Posterior cingulate gyrus (tissue), 11 donors: ENCODE measurements around the gene ITGAD.

Source experiments
- DNase-seq, 10 donors: peaks; one replicate each; pipeline versions ENCODE4 v3.0.0 to v3.0.0-alpha.2; 2020 to 2021; ENCODE audit warnings: mixed read lengths in 3 of 10
- intact Hi-C: fragments of 100-400 bp; cut with DNase I; formaldehyde crosslinking; loops from one replicate; pipeline ENCODE4 v1.15.1; 2023

The ITGAD gene

DNA sequence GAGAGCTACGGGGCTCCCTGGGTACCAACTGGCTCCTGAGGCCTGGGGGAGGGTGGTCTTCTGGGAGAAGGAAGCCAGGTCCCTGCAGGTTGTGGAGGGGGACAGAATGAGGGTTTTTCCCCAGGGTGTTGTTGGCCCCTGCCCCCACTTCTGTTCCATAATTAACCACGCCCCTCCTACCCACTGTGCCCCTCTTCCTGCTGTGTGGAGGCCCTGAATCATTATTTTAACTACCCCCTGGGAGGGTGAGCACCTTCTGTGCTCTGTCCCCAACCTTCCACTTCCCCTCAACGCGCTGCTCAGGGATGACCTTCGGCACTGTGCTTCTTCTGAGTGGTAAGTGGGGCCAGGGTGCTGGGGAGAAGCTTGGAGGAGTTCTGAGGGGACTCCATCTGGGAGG lies at the start of gene ITGAD:
ITGAD (plus strand) TSS at position 280 of the 400 bp plus-strand sequence; CDS start at position 306, 26 bp downstream.
- DNase-seq: peak in 2 of 10 donors; percentile 29 to 40

DNA sequence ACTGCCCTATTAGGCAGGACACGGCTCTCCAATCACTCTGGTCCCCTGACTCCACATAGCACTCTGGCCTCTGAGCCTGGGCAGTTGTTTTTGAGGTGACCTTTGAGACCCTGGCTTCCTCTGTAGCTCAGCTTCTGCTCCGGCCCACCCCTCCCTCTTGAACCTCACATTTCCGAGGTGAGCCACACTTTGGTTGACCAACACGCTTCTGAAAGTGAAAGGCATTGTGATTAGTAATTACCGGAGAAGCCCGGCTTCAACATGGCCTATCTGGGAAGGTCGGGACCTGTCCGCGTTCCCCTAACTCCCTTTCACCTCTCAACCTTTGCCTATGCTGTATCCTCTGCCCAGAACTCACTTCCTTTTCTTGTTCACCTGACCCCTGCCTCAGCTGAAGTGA lies 48.4 kb upstream of the ITGAD start:
- peak in 1 of 10 donors; percentile 50 for DNase-seq
- intact Hi-C loops: no loop called here

More for the DNA sequence above, at the start of gene ITGAD:
- intact Hi-C loops: no loop called here

DNA sequence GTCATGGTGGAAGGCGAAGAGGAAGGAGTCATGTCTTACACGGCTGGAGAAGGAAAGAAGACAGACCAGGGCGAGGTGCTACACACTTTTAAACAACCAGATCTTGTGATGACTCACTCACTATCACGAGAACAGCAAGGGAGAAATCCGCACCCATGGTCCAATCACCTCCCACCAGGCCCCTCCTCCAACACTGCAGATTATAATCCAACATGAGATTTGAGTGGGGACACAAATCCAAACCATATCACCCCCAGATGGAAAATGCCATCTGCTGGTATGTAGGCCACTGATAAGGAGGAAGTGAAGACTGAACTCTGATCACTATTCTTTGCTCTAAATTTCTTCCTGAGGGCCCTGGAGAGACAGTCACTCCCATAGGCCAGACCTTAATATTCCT lies 45.7 kb upstream of the ITGAD start:
- peak in 1 of 10 donors; percentile 14 for DNase-seq
- intact Hi-C loops: no loop called here

DNA sequence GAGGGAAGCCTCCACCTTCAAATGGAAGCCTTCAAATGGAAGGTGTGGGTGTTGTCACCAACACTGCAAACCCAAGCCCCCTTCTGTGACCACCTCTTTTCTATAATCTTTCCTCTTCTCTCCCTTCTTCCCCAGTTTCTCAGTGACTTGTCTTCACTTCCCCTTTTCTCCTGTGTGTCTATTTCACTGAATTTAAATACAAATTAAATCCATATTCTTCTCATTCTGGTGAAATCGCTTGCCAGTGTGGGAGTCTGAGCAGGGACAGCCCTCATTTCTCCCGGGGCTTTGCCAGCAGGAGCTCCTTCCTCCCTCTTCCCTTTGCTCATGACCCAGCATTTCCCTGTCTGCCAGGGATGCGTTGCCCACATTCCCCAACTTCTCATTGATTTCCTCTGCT lies 44.6 kb upstream of the ITGAD start:
- intact Hi-C loops: no loop called here
- no peak for DNase-seq

DNA sequence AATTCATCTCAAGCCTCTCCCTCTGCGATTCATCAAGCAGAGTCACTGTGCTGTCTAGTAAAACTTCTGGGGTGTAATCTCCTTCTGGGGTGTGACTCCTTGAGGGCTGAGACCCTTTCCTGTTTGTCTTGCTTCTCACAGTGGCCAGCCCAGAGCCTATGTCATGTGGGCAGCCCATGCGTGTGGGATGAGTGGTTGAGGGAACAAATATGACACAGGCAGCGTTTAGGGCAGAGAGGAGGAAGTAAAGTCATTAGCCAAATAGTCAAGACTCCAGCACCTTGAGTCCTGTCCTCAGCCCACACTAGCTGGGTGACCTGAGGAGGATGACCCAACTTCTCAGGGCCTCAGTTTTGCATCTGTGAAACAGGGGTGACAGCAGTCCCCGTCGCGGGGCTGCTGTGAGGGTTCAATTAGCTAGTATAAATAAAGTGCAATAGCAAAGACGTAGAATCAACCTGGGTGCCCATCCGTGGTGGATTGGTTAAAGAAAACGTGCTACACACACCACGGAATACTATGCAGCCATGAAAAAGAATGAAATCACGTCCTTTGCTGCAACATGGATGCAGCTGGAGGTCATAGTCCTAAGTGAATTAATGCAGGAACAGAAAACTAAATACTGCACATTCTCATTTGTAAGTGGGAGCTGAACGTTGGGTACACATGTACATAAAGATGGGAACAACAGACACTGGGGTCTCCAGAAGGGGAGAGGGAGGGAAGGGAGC lies 42.7 kb upstream of the ITGAD start:
- intact Hi-C loops: no loop called here
- DNase-seq: peak in 1 of 10 donors; percentile 73

DNA sequence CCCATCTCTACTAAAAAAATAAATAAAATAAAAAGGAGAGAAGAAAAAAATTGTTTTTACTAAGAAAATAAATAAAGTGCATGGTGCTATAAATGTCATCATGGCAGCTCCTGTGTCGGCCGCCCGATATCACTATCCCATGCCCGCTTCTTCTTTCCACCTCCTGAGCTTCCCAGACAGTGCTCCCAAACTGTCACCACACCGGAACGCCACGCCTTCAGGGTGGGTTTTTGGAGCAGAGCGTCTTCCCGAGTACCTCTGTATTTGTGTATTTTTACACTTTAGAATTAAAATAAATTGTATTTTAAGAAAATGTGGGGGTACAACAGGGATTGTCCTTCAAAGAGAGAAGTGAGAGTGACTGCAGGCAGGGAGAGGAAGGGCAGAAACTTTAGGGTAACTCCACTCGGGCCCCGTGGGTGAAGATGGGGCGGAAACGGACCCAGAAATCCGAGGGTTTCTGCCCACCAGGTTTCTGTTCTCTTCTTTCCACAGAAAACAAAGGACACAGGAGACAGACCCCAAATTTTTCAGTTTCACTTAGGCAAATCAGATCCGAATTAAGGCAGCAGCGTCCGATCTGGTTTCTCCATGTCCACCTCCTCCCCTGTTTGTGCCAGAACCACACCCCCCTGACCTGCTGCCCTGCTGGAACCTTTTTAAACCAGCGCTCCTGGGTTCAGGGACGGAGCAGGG lies 41.7 kb upstream of the ITGAD start:
- intact Hi-C loops: no loop called here
- DNase-seq: peak in 1 of 10 donors; percentile 65

DNA sequence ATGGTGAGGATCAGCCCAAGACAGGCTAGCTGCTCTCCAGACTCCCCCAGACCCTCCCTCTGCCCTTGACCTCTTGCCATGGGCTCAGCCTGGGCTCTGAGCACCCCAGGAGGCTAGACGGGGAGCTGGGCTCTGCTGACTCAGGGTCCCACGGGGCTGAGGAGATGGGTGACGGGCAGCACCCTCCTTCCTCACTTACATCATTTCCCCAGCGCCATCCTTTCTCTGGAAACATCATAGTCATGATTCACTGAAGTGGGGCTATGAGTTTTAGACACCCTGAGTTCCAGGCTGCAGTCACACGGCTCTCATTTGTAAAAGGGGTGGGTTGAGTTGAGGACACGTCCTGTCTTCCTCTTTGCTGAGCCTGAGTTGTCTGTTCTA lies 41.2 kb upstream of the ITGAD start:
- DNase-seq: peak in 1 of 10 donors; percentile 64
- intact Hi-C loops: no loop called here

DNA sequence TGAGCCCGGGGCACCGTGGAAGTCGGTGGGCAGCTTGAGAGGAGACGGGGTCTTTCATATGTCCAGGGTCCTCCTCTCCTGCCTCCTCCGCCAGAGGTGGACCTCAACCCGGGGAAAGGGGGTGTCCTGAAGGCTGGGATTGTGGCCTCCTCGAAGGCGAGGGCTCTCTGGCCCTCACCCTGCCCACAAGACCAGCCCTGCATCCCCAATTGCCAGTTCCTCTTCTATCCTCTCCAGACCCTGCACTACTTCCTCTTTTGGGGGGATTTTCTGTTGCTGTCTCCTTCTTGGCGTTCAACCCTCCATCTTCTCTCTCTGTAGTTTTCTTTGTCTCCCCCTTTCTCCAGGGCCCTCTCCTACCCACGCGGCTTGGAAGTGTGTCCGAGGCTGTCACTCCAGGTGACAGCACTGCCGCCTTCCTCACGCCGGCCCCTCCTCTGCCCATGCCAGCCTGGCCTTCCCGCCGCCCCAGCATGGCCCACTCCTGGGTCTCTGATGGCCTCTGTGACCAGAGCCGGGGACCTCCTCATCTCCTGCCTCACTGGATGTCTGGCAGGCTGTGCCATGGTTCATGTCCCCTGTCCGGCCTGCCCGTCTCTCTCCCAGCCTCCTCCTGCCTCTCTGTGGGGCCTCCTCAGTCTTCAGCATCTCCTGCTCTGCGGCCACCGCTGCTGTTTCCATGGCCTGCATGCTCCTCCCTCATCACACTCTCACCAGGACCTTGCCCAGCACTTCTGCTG lies 40.6 kb upstream of the ITGAD start:
- intact Hi-C loops: no loop called here
- peak in 1 of 10 donors; percentile 67 for DNase-seq

DNA sequence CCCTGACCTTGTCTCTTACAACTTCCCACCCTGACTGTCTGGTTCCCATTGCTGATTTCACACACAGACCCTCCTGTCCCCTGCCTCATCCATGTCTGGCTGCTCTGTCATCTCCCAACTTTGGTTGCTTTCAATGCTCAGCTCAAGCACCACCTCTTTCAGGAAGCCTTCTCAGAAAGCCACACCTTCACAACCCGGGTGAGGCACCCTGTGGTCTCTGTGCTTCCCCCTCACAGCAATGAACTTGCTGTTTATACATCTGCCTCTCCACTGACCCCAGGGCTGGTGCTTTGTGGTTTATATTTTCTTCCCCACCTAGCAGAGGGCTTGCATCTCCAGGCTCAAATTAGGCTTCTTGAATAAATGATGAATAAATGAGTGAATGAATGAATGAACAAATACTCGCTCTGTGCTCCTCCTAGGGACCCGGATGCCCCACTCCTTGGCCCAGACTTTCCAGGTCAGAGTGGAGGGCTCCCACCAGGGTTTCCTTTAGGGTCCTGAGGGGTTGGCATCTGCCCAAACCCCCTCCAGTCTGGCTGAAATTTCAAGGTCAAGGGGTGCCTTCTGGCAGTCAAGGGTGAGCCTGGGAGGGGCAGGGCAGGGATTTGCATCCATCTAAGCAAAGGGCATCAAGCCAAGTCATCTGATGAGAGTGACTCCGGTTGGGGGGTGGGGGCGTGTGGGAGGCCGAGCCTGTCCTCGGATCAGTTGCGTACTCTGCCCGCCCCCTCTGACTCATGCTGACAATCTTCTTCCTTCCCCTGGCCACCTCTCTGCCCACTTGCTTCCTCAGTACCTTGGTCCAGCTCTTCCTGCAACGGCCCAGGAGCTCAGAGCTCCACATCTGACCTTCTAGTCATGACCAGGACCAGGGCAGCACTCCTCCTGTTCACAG lies 38.5 kb upstream of the ITGAD start, which contains the start of gene ITGAX:
ITGAX (plus strand) TSS at position 783 of the 898 bp plus-strand sequence; CDS start at position 862, 79 bp downstream.
- DNase-seq: peak in 3 of 10 donors; percentile 37 to 85 (median 40)
- intact Hi-C loops: no loop called here

DNA sequence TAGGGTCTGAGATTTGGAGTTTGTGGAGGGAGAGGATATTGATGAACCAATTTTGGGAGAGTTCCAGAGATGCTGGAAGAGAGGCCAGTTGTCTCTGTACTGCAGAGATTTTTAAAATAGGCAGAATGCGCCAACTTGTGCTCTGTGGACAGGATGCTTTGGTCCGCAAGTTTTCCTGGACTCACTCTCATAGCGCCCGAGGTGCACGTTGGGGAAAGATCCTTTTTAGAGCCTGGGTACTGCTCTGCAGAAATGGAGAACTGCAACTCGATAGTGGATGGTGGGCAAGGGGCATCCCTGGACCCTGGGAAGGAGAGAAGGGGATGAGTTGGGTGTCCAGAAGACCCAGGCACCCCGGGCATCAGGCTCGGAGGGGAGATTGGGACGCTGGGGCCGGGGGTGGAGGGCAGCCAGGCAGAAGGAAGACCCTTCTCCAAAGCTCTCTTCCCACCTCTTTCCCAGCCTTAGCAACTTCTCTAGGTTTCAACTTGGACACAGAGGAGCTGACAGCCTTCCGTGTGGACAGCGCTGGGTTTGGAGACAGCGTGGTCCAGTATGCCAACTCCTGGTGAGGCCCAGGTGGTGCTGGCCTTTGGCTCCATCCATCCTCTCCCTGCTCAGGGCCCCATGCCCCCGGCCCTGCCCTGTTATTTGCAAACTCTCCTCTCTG lies 37.6 kb upstream of the ITGAD start:
- intact Hi-C loops: no loop called here
- DNase-seq: peak in 1 of 10 donors; percentile 29

DNA sequence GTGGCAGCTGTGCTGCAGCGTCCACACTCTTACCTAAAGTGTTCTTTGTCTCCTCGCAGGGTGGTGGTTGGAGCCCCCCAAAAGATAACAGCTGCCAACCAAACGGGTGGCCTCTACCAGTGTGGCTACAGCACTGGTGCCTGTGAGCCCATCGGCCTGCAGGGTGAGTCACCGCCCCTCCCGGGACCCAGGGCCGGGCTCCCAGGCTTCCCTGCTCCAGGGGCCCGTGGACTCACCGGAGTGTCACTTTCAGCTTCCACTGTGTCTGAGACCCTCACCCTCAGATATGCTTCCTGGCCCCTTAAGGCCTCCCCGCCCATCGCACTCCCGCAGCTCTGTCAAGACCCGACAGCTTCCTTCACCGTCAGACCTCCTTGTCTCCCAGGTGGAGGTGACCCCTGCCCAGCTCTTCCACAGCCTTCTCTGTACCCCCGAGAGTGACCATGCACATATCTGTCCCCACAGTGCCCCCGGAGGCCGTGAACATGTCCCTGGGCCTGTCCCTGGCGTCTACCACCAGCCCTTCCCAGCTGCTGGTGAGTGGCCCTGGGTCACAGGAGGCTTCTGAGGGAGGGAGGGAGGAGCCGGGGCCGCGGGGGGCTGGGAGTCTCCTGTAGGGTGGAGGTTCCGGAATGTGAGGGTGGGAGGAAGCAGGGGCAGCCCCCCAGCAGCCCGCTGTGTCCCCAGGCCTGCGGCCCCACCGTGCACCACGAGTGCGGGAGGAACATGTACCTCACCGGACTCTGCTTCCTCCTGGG lies 36.4 kb upstream of the ITGAD start:
- DNase-seq: peak in 1 of 10 donors; percentile 67
- intact Hi-C loops: no loop called here

DNA sequence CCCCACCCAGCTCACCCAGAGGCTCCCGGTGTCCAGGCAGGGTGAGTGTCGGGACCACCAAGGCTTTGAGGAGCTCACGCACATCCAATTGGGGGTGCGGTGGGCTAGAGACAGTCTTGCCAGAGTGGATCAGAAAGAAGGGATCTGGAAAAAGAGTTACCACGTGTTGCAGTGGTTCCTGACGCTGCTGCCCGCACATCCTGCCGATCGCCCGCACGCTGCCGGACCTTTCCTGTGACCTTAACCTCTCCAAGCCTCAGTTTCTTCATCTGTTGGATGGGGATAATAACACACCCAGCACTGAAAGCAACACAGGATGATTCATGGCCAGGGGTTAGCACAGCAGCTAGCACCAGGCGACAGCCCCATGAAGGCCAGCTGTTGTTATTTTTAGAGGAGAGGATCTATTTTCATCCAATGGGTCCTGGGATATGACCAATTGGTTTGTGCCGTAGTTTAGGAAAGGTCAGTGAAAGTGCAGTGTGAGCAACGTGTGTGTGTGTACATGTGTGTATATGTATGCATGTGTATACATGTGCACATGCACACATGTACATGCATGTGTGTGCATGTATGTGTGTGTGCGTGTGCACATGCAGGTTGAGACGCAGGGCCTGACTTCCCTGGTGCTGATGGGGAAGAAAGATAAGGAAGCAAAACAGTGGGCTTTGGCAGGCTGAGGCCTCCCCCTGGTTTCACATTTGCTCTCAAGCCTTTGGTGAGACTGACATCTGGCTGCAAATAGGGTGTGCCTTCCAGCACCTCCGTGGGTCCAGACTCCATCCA lies 35.6 kb upstream of the ITGAD start:
- intact Hi-C loops: no loop called here
- DNase-seq: peak in 1 of 10 donors; percentile 51

DNA sequence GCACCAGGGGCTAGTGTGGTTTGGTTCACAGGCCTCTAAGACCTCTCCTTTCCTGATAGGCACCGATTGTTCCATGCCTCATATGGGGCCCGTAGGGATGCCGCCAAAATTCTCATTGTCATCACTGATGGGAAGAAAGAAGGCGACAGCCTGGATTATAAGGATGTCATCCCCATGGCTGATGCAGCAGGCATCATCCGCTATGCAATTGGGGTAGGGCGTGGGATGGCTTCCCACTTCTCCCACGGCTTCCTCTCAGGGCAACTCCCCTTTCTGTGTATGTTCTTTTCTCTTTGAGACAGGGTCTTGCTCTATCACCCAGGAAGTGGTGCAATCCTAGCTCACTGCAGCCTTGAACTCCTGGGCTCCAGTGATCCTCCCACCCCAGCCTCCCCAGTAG lies 32.9 kb upstream of the ITGAD start:
- DNase-seq: no peak
- intact Hi-C loops: no loop called here

DNA sequence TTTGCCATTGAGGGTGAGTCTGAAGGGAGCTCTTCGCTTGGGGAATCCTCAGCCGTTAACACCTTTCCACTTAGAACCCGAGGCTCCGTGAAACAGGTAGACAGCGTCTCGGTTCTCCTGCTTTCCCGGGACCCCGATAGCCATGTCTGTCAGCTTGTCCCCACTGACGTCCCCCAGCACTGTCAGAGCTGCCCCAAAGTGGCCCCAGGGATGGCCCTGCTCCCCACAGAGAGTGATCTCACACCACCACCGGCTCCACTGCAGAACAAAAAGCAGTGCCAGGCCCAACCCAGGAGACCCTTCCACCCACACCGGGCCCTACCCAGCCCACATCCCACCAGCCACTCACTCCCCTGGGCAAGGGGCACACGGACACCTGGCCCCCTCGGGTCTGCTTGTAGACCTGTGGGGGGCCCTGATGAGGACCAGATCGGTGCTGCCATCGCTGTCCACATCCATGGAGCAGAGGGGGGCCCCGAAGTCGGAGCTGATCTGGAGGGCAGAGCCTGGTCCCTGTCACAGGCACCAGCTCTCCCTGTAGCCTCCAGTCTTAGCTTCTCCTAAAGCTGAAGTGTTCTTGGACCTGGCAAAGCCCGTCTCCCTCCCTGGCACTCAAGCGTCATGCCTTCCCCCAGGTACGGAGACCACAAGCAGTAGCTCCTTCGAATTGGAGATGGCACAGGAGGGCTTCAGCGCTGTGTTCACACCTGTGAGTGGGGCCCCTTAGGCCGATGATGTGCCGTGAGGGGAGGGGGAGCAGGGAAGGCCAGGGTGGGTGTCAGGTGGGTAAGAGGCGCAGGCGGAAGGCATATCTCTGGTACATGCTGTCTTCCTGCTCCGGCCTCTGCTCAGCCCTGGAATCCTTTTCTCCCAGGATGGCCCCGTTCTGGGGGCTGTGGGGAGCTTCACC lies 31.7 kb upstream of the ITGAD start:
- intact Hi-C loops: no loop called here
- DNase-seq: peak in 1 of 10 donors; percentile 66

DNA sequence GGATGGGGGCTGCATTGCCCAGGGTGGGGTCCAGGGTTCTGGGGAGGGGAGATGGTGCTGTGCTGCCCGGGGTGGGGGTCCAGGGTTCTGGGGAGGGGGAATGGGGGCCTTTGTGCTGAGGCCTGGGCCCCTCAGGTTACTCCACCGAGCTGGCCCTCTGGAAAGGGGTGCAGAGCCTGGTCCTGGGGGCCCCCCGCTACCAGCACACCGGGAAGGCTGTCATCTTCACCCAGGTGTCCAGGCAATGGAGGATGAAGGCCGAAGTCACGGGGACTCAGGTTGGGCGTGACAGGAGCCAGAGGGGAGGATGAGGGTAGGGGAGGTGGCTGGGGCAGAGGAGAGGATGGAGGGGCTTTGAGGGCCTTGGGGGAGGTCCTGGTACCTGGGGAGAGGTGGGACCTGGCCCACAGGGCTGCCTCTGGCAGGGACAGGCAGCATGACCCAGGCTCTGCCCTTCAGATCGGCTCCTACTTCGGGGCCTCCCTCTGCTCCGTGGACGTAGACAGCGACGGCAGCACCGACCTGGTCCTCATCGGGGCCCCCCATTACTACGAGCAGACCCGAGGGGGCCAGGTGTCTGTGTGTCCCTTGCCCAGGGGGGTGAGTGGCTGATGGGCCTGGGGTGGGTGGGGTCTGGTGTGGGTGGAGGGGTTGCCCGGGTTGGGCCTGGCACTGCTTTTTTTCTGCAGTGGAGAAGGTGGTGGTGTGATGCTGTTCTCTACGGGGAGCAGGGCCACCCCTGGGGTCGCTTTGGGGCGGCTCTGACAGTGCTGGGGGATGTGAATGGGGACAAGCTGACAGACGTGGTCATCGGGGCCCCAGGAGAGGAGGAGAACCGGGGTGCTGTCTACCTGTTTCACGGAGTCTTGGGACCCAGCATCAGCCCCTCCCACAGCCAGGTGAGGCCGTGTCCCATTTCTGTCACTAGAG lies 30.4 kb upstream of the ITGAD start:
- intact Hi-C loops: no loop called here
- DNase-seq: peak in 1 of 10 donors; percentile 57

DNA sequence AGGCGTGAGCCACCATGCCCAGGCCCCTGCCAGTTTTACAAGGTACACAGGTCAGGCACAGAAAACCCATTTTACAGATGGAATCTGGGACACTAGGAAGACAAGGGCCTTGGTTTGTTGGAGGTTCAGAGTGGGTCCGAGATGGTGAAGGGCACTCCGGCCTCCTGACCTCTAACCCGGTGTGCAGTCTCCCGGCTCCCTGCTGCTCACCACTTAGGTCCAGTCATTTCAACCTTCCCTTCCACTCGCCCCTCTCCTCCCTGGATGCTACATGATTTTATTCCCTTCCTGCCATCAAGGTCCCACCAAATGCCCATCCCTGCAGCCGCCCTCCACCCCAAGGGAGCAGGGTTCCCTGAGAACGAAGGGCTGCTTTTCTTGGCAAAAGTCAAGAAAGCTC lies 29.4 kb upstream of the ITGAD start:
- peak in 1 of 10 donors; percentile 5 for DNase-seq
- intact Hi-C loops: no loop called here
